Activated naive CD8-positive, alpha-beta T cell treated with anti-CD3 and anti-CD28 coated beads for 36 hours (primary cell): ENCODE results near the gene DEPDC1B. TPM values are rescaled to one million over a fixed set of nuclear protein-coding genes. Genes with fewer than 3 reads are reported as not detected.

ENCODE experiments used
- DNase-seq: peaks from one replicate; pipeline ENCODE4 v3.0.0; 2021
- H3K27ac Mint-ChIP-seq: one replicate; pipeline ENCODE4 v1.8.0; 2022; ENCODE audit warnings: mild to moderate bottlenecking, moderate library complexity, mixed read lengths
- H3K27me3 Mint-ChIP-seq: one replicate; pipeline ENCODE4 v1.8.0; 2022; ENCODE audit warnings: mild to moderate bottlenecking, mixed read lengths
- H3K36me3 Mint-ChIP-seq: one replicate; pipeline ENCODE4 v1.8.0; 2021; ENCODE audit warnings: mild to moderate bottlenecking, mixed read lengths
- H3K4me1 Mint-ChIP-seq: one replicate; pipeline ENCODE4 v1.8.0; 2021; ENCODE audit warnings: mixed read lengths
- H3K4me3 Mint-ChIP-seq: one replicate; pipeline ENCODE4 v1.8.0; 2022; ENCODE audit warnings: mild to moderate bottlenecking, moderate library complexity, mixed read lengths
- H3K9me3 Mint-ChIP-seq: one replicate; pipeline ENCODE4 v1.8.0; 2022; ENCODE audit warnings: mixed read lengths
- total RNA-seq, 2 experiments: library from RNA; stranded (reverse); gene quantifications; one replicate each; pipeline ENCODE4 v1.2.3, GENCODE V29; 2021

The DEPDC1B gene
- total RNA-seq, 2 experiments from 2014 or later, result 23.6 to 25.5 TPM

- no peaks in the 10 kb centered on the region for H3K9me3 Mint-ChIP-seq
- H3K4me3 Mint-ChIP-seq, result no peak overlapping the region
- H3K36me3 Mint-ChIP-seq, result no peaks in the 10 kb centered on the region
- no peaks in the 10 kb centered on the region for H3K4me1 Mint-ChIP-seq
- no peaks in the 10 kb centered on the region for H3K27me3 Mint-ChIP-seq
- DNase-seq, result no peak
- no peak overlapping the region for H3K27ac Mint-ChIP-seq
Measured at GRCh38 chr5:60550311-60550710, 149.7 kb downstream of the DEPDC1B start.

GRCh38 chr5:60549841-60550240 lies 150.1 kb downstream of the DEPDC1B start:
- DNase-seq, result no peak
- no peaks in the 10 kb centered on the region for H3K27me3 Mint-ChIP-seq
- no peaks in the 10 kb centered on the region for H3K4me1 Mint-ChIP-seq
- no peaks in the 10 kb centered on the region for H3K9me3 Mint-ChIP-seq
- H3K4me3 Mint-ChIP-seq, result no peak overlapping the region
- no peaks in the 10 kb centered on the region for H3K36me3 Mint-ChIP-seq
- H3K27ac Mint-ChIP-seq, result no peak overlapping the region

Other genes starting within 250 kb of the DEPDC1B start
- gene ELOVL7, start 144.1 kb upstream of the DEPDC1B start, total RNA-seq, result under 1 TPM; 0.31 to 0.32 TPM
- 10 to 100 TPM; 10.2 to 12.1 TPM for gene ERCC8, start 244.9 kb upstream of the DEPDC1B start, total RNA-seq
- gene NDUFAF2, start 245.0 kb upstream of the DEPDC1B start, total RNA-seq, result 10 to 100 TPM; 48.5 to 48.8 TPM